ENCODE results near the gene POGLUT2. TPM values are rescaled to one million over a fixed set of nuclear protein-coding genes. Genes with fewer than 3 reads are reported as not detected.

The POGLUT2 gene
- polyA plus RNA-seq, 1 of the 3 experiments (the other 2 are of a cell fraction), result 10.2 TPM

DNA sequence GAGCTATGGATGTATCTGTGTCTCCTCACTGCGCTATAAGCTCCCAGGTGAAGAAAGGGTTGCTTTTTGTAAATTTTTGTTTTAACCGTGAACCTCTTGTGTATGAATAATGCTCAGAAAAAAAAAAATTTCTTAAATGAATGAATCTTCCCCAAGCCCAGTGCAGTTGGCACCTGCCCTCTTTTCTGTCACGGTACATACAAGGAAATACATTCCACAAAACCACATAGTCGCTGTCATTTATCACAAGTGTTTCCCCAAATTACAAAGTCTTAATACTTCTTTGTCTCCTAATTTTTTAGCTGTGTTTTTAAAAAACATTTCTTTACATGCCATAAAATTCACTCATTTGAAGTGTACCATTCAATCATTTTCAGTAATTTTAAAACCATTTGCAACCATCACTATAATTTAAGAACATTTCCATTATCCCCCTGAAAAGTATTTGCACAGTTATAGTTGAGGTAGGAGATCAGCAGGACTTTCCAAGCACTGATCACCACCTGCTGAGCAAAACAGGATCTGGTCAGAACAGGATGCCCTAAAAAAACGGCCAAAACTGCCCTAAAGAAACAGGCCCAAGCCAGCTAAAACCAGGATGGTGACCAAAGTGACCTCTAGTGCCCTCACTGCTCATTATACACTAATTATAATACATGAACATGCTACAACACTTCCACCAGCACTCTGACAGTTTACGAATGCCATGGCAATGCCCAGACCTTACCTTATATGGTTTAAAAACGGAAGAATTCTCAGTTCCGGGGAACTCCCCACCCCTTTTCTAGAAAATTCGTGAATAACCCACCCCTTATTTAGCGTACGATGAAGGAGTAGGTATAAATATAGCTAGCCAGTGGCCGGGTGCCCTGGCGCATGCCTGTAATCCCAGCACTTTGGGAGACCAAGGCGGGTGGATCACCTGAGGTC, 23.9 kb downstream of the POGLUT2 start:
- TF ChIP-seq MXI1 (IDR thresholded peaks at IDR 0.05; ENCODE audit: low read depth, low read length) (no peak), NRF1 (IDR thresholded peaks at IDR 0.05; ENCODE audit: low read depth, low read length) (no peak), FOSL2 (IDR thresholded peaks at IDR 0.05; ENCODE audit: borderline replicate concordance, low read depth) (no peak), ELF1 (IDR thresholded peaks at IDR 0.05) (no peak), RXRA (IDR thresholded peaks at IDR 0.05; ENCODE audit: borderline replicate concordance, low read depth) (no peak)
- TF ChIP-seq, protein P1, sequence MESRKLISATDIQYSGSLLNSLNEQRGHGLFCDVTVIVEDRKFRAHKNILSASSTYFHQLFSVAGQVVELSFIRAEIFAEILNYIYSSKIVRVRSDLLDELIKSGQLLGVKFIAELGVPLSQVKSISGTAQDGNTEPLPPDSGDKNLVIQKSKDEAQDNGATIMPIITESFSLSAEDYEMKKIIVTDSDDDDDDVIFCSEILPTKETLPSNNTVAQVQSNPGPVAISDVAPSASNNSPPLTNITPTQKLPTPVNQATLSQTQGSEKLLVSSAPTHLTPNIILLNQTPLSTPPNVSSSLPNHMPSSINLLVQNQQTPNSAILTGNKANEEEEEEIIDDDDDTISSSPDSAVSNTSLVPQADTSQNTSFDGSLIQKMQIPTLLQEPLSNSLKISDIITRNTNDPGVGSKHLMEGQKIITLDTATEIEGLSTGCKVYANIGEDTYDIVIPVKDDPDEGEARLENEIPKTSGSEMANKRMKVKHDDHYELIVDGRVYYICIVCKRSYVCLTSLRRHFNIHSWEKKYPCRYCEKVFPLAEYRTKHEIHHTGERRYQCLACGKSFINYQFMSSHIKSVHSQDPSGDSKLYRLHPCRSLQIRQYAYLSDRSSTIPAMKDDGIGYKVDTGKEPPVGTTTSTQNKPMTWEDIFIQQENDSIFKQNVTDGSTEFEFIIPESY (IDR thresholded peaks at IDR 0.05; ENCODE audit: borderline replicate concordance, low read depth), result no peak
- TF ChIP-seq, protein P2, sequence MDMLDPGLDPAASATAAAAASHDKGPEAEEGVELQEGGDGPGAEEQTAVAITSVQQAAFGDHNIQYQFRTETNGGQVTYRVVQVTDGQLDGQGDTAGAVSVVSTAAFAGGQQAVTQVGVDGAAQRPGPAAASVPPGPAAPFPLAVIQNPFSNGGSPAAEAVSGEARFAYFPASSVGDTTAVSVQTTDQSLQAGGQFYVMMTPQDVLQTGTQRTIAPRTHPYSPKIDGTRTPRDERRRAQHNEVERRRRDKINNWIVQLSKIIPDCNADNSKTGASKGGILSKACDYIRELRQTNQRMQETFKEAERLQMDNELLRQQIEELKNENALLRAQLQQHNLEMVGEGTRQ (IDR thresholded peaks at IDR 0.05; ENCODE audit: borderline replicate concordance, low read depth, low read length), result no peak
- Histone ChIP-seq H3K9me3 (no peaks in the 10 kb centered on the region), H4K20me1 (ENCODE audit: insufficient read depth) (no peaks in the 10 kb centered on the region), H3K27ac (ENCODE audit: low read depth in 2 of 2, low read length in 1 of 2) (no peak overlapping the region), H3K79me2 (ENCODE audit: insufficient read depth) (peaks cover 13% of the 10 kb centered on the region; the same call in 1 of the 2 replicates), H3K36me3 (replicated peaks in 1 of 2; ENCODE audit: control insufficient read depth in 1 of 2, insufficient read depth in 2 of 2, low read length in 1 of 2) (no peaks in the 10 kb centered on the region), H3K9me2 (no peaks in the 10 kb centered on the region), H3K4me2 (no peak overlapping the region), H3K4me3 (ENCODE audit: low read depth in 2 of 2, low read length in 1 of 2) (no peak overlapping the region), H3K9ac (no peak overlapping the region), H2AFZ (ENCODE audit: low read depth) (peak overlapping the region; percentile 94; the same call in 1 of the 2 replicates), H3F3A (replicated peaks; ENCODE audit: insufficient read depth) (peaks cover 5% of the 10 kb centered on the region), H3K4me1 (ENCODE audit: control insufficient read depth in 1 of 2, insufficient read depth in 2 of 2, low read depth in 1 of 2, low read length in 1 of 2) (peaks cover 0 to 11% of the 10 kb centered on the region in 2 experiments; a peak in 2 of 4 replicates), H3K27me3 (ENCODE audit: insufficient read depth) (no peaks in the 10 kb centered on the region)
- ChIA-PET CTCF (interaction anchor here (0.7 to 2.0 kb wide), 6 partner anchors 20 to 96 kb away, joined by 3 to 6 read pairs (median 4); partner anchors contain the start of gene ERCC5), POLR2A (interaction anchor here (2.0 kb wide), 1 partner anchor 25 kb away, joined by 7 read pairs; no protein-coding TSS in a partner anchor)
- 94% methylated on average over 14 of the region's 14 CpGs for WGBS (ENCODE audit: low lambda C conversion rate)
- DNase-seq, result no peak

DNA sequence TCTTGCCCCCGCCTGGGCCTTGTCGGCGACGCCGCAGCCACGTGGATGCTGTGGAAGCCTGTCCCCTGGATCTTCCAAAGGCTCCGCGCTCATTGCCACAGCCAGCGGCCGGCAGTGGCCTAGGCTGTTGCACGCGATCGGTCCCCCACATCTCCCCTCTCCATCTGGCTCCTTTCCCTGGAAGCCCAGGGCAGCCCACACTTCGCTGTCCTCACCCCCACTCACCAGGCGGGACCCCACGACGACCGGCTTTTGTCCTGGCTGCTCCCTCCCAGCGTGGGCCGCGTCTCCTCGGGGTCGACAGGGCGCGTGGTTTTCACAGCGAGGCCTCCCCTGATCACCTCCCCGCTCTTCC, 24.6 kb downstream of the POGLUT2 start:
- POLR2A ChIA-PET, result interaction anchor here (1.2 to 2.0 kb wide), 2 partner anchors 21 to 26 kb away, joined by 3 to 7 read pairs; no protein-coding TSS in a partner anchor
- 89% methylated on average over 23 of the region's 27 CpGs for WGBS (ENCODE audit: low lambda C conversion rate)
- DNase-seq, result no peak
- CTCF ChIA-PET, result interaction anchor here (0.7 to 2.0 kb wide), 5 partner anchors 25 to 97 kb away, joined by 3 to 6 read pairs (median 3); partner anchors contain the start of gene ERCC5
- no peaks in the 10 kb centered on the region for H4K20me1 ChIP-seq (ENCODE audit: insufficient read depth)
- H3K27ac ChIP-seq (ENCODE audit: low read depth in 2 of 2, low read length in 1 of 2), result peak overlapping the region; percentile 77 to 88; a peak in 3 of 4 replicates
- H3K36me3 ChIP-seq (replicated peaks in 1 of 2; ENCODE audit: control insufficient read depth in 1 of 2, insufficient read depth in 2 of 2, low read length in 1 of 2), result no peaks in the 10 kb centered on the region
- H3K9me3 ChIP-seq, result no peaks in the 10 kb centered on the region
- no peaks in the 10 kb centered on the region for H3K27me3 ChIP-seq (ENCODE audit: insufficient read depth)
- H3K4me1 ChIP-seq (ENCODE audit: control insufficient read depth in 1 of 2, insufficient read depth in 2 of 2, low read depth in 1 of 2, low read length in 1 of 2), result peaks cover 0 to 11% of the 10 kb centered on the region in 2 experiments; a peak in 2 of 4 replicates
- no peaks in the 10 kb centered on the region for H3K9me2 ChIP-seq
- peak overlapping the region; percentile 80 to 91 for H3K4me3 ChIP-seq (ENCODE audit: low read depth in 2 of 2, low read length in 1 of 2)
- H2AFZ ChIP-seq (ENCODE audit: low read depth), result peak overlapping the region; percentile 94
- peak overlapping the region; percentile 77 for H3K9ac ChIP-seq
- H3F3A ChIP-seq (replicated peaks; ENCODE audit: insufficient read depth), result peaks cover 5% of the 10 kb centered on the region
- peaks cover 20% of the 10 kb centered on the region; the same call in 1 of the 2 replicates for H3K79me2 ChIP-seq (ENCODE audit: insufficient read depth)
- peak overlapping the region; percentile 89 for H3K4me2 ChIP-seq
- TF ChIP-seq, protein P3, sequence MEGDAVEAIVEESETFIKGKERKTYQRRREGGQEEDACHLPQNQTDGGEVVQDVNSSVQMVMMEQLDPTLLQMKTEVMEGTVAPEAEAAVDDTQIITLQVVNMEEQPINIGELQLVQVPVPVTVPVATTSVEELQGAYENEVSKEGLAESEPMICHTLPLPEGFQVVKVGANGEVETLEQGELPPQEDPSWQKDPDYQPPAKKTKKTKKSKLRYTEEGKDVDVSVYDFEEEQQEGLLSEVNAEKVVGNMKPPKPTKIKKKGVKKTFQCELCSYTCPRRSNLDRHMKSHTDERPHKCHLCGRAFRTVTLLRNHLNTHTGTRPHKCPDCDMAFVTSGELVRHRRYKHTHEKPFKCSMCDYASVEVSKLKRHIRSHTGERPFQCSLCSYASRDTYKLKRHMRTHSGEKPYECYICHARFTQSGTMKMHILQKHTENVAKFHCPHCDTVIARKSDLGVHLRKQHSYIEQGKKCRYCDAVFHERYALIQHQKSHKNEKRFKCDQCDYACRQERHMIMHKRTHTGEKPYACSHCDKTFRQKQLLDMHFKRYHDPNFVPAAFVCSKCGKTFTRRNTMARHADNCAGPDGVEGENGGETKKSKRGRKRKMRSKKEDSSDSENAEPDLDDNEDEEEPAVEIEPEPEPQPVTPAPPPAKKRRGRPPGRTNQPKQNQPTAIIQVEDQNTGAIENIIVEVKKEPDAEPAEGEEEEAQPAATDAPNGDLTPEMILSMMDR (IDR thresholded peaks at IDR 0.05), result no peak
- no peak for TF ChIP-seq RCOR1 (IDR thresholded peaks at IDR 0.05; ENCODE audit: low read length)
- TF ChIP-seq TEAD4 (IDR thresholded peaks at IDR 0.05; ENCODE audit: borderline replicate concordance, insufficient read depth), result no peak
- TF ChIP-seq CHD2 (IDR thresholded peaks at IDR 0.05; ENCODE audit: low read length, partially characterized antibody), result no peak
- no peak for TF ChIP-seq YY1 (IDR thresholded peaks at IDR 0.05; ENCODE audit: low read depth)
- TF ChIP-seq FOXJ3 (CRISPR knock-in tag; IDR thresholded peaks at IDR 0.05), result no peak
- no peak for TF ChIP-seq MEF2A (IDR thresholded peaks at IDR 0.05; ENCODE audit: borderline replicate concordance, low read depth)
- no peak for TF ChIP-seq GATA2 (CRISPR knock-in tag; IDR thresholded peaks at IDR 0.05)
- TF ChIP-seq, protein P4, sequence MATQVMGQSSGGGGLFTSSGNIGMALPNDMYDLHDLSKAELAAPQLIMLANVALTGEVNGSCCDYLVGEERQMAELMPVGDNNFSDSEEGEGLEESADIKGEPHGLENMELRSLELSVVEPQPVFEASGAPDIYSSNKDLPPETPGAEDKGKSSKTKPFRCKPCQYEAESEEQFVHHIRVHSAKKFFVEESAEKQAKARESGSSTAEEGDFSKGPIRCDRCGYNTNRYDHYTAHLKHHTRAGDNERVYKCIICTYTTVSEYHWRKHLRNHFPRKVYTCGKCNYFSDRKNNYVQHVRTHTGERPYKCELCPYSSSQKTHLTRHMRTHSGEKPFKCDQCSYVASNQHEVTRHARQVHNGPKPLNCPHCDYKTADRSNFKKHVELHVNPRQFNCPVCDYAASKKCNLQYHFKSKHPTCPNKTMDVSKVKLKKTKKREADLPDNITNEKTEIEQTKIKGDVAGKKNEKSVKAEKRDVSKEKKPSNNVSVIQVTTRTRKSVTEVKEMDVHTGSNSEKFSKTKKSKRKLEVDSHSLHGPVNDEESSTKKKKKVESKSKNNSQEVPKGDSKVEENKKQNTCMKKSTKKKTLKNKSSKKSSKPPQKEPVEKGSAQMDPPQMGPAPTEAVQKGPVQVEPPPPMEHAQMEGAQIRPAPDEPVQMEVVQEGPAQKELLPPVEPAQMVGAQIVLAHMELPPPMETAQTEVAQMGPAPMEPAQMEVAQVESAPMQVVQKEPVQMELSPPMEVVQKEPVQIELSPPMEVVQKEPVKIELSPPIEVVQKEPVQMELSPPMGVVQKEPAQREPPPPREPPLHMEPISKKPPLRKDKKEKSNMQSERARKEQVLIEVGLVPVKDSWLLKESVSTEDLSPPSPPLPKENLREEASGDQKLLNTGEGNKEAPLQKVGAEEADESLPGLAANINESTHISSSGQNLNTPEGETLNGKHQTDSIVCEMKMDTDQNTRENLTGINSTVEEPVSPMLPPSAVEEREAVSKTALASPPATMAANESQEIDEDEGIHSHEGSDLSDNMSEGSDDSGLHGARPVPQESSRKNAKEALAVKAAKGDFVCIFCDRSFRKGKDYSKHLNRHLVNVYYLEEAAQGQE (IDR thresholded peaks at IDR 0.05; ENCODE audit: low read depth, low read length), result no peak
- TF ChIP-seq RAD21 (IDR thresholded peaks at IDR 0.05; ENCODE audit: low read length), result no peak
- TF ChIP-seq NRF1 (IDR thresholded peaks at IDR 0.05; ENCODE audit: low read depth, low read length), result no peak
